ENCODE measurements around the gene HOXB4.

GRCh38 chr17:48609759-48610281 lies 31.7 kb upstream of the HOXB4 start:
- TF ChIP-seq CTCF (conservative IDR thresholded peaks at IDR 0.05): no peak
- TF ChIP-seq EZH2 (IDR thresholded peaks at IDR 0.05; ENCODE audit: low read depth): no peak

Measured in PC-9 (cell line).